CD4-positive, alpha-beta T cell (primary cell): ENCODE data around the gene CACNA1H. TPM values are rescaled to one million over a fixed set of nuclear protein-coding genes. Genes with fewer than 3 reads are reported as not detected.

Experiments
- ATAC-seq: fragments of 200-7000 bp; cut with Tn5 transposase; one replicate; pipeline ENCODE4 v1.10.0; 2022; ENCODE audit warnings: mild to moderate bottlenecking; ENCODE audit not compliant: poor library complexity
- CTCF ChIA-PET: fragments of 350-600 bp; sonication (Branson Sonifier 250); formaldehyde crosslinking; loops from one replicate; lab custom pipeline; 2021; ENCODE audit warnings: antibody characterized with exemption, inconsistent platforms; lab: Charles Lee
- POLR2A ChIA-PET: fragments of 350-600 bp; sonication (Branson Sonifier 250); formaldehyde crosslinking; loops from one replicate; lab custom pipeline; 2021; ENCODE audit warnings: antibody characterized with exemption, inconsistent platforms; lab: Charles Lee
- DNase-seq, 14 experiments: peaks; one replicate each; pipeline ENCODE4 v3.0.0-alpha.2; 2013 to 2020; ENCODE audit warnings: mixed read lengths in 2 of 14
- H3K27ac ChIP-seq, 2 donors: one replicate each; pipeline versions ENCODE4 v1.5.1 to v1.7.0; 2013; ENCODE audit warnings: low read length in 2 of 2, low read depth in 1 of 2, mild to moderate bottlenecking in 1 of 2
- H3K27me3 ChIP-seq, 2 experiments: 1 replicate in 1 of 2; 2 replicates in 1 of 2; pipeline versions ENCODE4 v1.6.1 to v1.7.0; 2013; ENCODE audit warnings: low read length in 2 of 2, control low read depth in 1 of 2, mild to moderate bottlenecking in 1 of 2, moderate library complexity in 1 of 2; ENCODE audit not compliant: insufficient read depth in 2 of 2, control insufficient read depth in 1 of 2
- H3K36me3 ChIP-seq: one replicate; pipeline ENCODE4 v1.6.1; 2013; ENCODE audit warnings: low read length, control low read depth; ENCODE audit not compliant: insufficient read depth
- H3K4me1 ChIP-seq: one replicate; pipeline ENCODE4 v1.6.1; 2013; ENCODE audit warnings: low read length, control low read depth; ENCODE audit not compliant: insufficient read depth
- H3K4me3 ChIP-seq: one replicate; pipeline ENCODE4 v1.5.1; 2013; ENCODE audit warnings: mild to moderate bottlenecking, low read length, moderate library complexity
- H3K9me3 ChIP-seq, 2 experiments: 1 replicate in 1 of 2; 2 replicates in 1 of 2; pipeline versions ENCODE4 v1.6.1 to v1.7.0; 2013; ENCODE audit warnings: low read length in 2 of 2, mild to moderate bottlenecking in 2 of 2, control low read depth in 1 of 2, moderate library complexity in 1 of 2; ENCODE audit not compliant: control insufficient read depth in 1 of 2, insufficient read depth in 1 of 2
- H3K27ac Mint-ChIP-seq: one replicate; pipeline ENCODE4 v1.8.0; 2020; ENCODE audit warnings: mixed read lengths
- H3K27me3 Mint-ChIP-seq: one replicate; pipeline ENCODE4 v1.8.0; 2021; ENCODE audit warnings: mixed read lengths
- H3K36me3 Mint-ChIP-seq: one replicate; pipeline ENCODE4 v1.8.0; 2021; ENCODE audit warnings: low read depth, mixed read lengths
- H3K4me1 Mint-ChIP-seq: one replicate; pipeline ENCODE4 v1.8.0; 2021; ENCODE audit warnings: low read depth, mixed read lengths
- H3K4me3 Mint-ChIP-seq: one replicate; pipeline ENCODE4 v1.8.0; 2020; ENCODE audit warnings: mild to moderate bottlenecking, mixed read lengths
- H3K9me3 Mint-ChIP-seq: one replicate; pipeline ENCODE4 v1.8.0; 2020; ENCODE audit warnings: mixed read lengths
- CTCF ChIP-seq: fragments of 200-600 bp; IDR thresholded peaks from one replicate; pipeline ENCODE4 v1.8.0; 2022; ENCODE audit warnings: antibody characterized with exemption, mild to moderate bottlenecking
- intact Hi-C, 2 experiments: fragments of 100-400 bp; cut with DNase I in 1 of 2; cut with micrococcal nuclease in 1 of 2; formaldehyde crosslinking; loops; one replicate each; pipeline versions ENCODE4 v1.15.1 to v1.9.0; 2023 to 2025; cut with DNase I, micrococcal nuclease
- total RNA-seq, 174 experiments: library from RNA in 2 of 174; stranded (reverse) in 2 of 174; gene quantifications; one replicate each; pipeline ENCODE4 v1.2.3 and lab custom pipeline; 2021 to 2026

CACNA1H gene
- total RNA-seq, 2 experiments from 2014 or later: 5.7 to 6.3 TPM

- POLR2A ChIA-PET: no interaction called here
- Mint-ChIP-seq H3K27me3 (no peaks in the 10 kb centered on the region), H3K4me3 (no peak overlapping the region), H3K27ac (no peak overlapping the region), H3K4me1 (no peaks in the 10 kb centered on the region), H3K36me3 (no peaks in the 10 kb centered on the region), H3K9me3 (no peaks in the 10 kb centered on the region)
- CTCF ChIA-PET: no interaction called here
- Histone ChIP-seq H3K4me3 (no peak overlapping the region), H3K9me3 (peaks cover 0 to 38% of the 10 kb centered on the region in 2 experiments), H3K27me3 (no peaks in the 10 kb centered on the region), H3K4me1 (peaks cover 3% of the 10 kb centered on the region), H3K27ac (no peak overlapping the region), H3K36me3 (no peaks in the 10 kb centered on the region)
- ATAC-seq (no peak), DNase-seq (no peak)
- TF ChIP-seq CTCF: no peak
- intact Hi-C loops: no loop called here
These were observed 5.9 kb upstream of the CACNA1H start for GRCh38 chr16:1147027-1147426.

GRCh38 chr16:1149101-1149636 is 3.7 kb upstream of the CACNA1H start:
- TF ChIP-seq CTCF: no peak
- H3K27ac ChIP-seq: no peak overlapping the region
- Mint-ChIP-seq H3K4me3 (no peak overlapping the region), H3K27me3 (no peaks in the 10 kb centered on the region), H3K4me1 (no peaks in the 10 kb centered on the region), H3K27ac (no peak overlapping the region), H3K36me3 (no peaks in the 10 kb centered on the region), H3K9me3 (no peaks in the 10 kb centered on the region)
- intact Hi-C loops: no loop called here
- H3K9me3 ChIP-seq: peaks cover 0 to 39% of the 10 kb centered on the region in 2 experiments
- ATAC-seq (no peak), DNase-seq (no peak)
- ChIA-PET POLR2A (no interaction called here), CTCF (no interaction called here)
- H3K27me3 ChIP-seq: peaks cover 1% of the 10 kb centered on the region in 2 experiments
- no peaks in the 10 kb centered on the region for H3K36me3 ChIP-seq
- no peak overlapping the region for H3K4me3 ChIP-seq
- peaks cover 8% of the 10 kb centered on the region for H3K4me1 ChIP-seq

- H3K27ac ChIP-seq: no peak overlapping the region
- intact Hi-C loops: no loop called here
- CTCF ChIA-PET: no interaction called here
- DNase-seq: peak in 6 of 14 experiments; percentile 7 to 60 (median 34)
- Mint-ChIP-seq H3K4me1 (no peaks in the 10 kb centered on the region), H3K36me3 (no peaks in the 10 kb centered on the region), H3K9me3 (no peaks in the 10 kb centered on the region), H3K27ac (no peak overlapping the region), H3K27me3 (peaks cover 9% of the 10 kb centered on the region), H3K4me3 (peak overlapping the region; percentile 49)
- ATAC-seq: no peak
- H3K9me3 ChIP-seq: peaks cover 0 to 52% of the 10 kb centered on the region in 2 experiments
- TF ChIP-seq CTCF: no peak
- no peaks in the 10 kb centered on the region for H3K36me3 ChIP-seq
- H3K4me1 ChIP-seq: peaks cover 18% of the 10 kb centered on the region
- no peak overlapping the region for H3K4me3 ChIP-seq
- peaks cover 14 to 15% of the 10 kb centered on the region in 2 experiments for H3K27me3 ChIP-seq
- POLR2A ChIA-PET: no interaction called here
These were observed 2.4 kb upstream of the CACNA1H start for GRCh38 chr16:1150511-1150982.
